Adrenal gland (tissue), 12 donors: ENCODE results near the gene KCNK2. TPM values are rescaled to one million over a fixed set of nuclear protein-coding genes. Genes with fewer than 3 reads are reported as not detected.

Source experiments
- DNase-seq, 7 donors: peaks; one replicate each; pipeline ENCODE4 v3.0.0-alpha.2; 2019 to 2020
- H3K27ac ChIP-seq, 5 donors: fragments of 200-600 bp; sonication (generic) in 4 of 5; 1 replicate in 3 of 5; 2 replicates in 2 of 5; pipeline versions ENCODE4 v1.5.1 to v1.8.0; 2016 to 2020; ENCODE audit warnings: mild to moderate bottlenecking in 1 of 5
- H3K27me3 ChIP-seq: fragments of 200-600 bp; 2 replicates; pipeline ENCODE4 v1.8.0; 2021
- H3K36me3 ChIP-seq, 2 donors: fragments of 200-600 bp; replicated peaks in 1 of 2; 1 replicate in 1 of 2; 2 replicates in 1 of 2; pipeline versions ENCODE4 v1.5.1 to v1.8.0; 2018 to 2022
- H3K4me1 ChIP-seq, 2 donors: fragments of 200-600 bp; replicated peaks in 1 of 2; 1 replicate in 1 of 2; 2 replicates in 1 of 2; pipeline versions ENCODE4 v1.5.1 to v1.8.0; 2018 to 2021
- H3K4me3 ChIP-seq, 4 donors: fragments of 200-600 bp; sonication (generic) in 3 of 4; one replicate each; pipeline ENCODE4 v1.5.1; 2016 to 2018
- H3K9me3 ChIP-seq, 3 donors: fragments of 200-600 bp; sonication (generic) in 1 of 3; replicated peaks in 1 of 3; 1 replicate in 2 of 3; 2 replicates in 1 of 3; pipeline versions ENCODE4 v1.5.1 to v1.8.0; 2016 to 2021
- CTCF ChIP-seq, 6 experiments: fragments of 450-650 bp in 4 of 6; fragments of 200-600 bp in 2 of 6; sonication (generic) in 1 of 6; IDR thresholded peaks; 1 replicate in 5 of 6; 2 replicates in 1 of 6; pipeline versions ENCODE4 v1.5.1 to v1.8.0; 2016 to 2021; ENCODE audit warnings: antibody characterized with exemption in 6 of 6, mild to moderate bottlenecking in 2 of 6, moderate library complexity in 1 of 6
- POLR2A ChIP-seq, 2 donors: fragments of 450-650 bp; IDR thresholded peaks; one replicate each; pipeline ENCODE4 v1.6.1; 2017; ENCODE audit warnings: antibody characterized with exemption in 2 of 2, mild to moderate bottlenecking in 2 of 2, moderate library complexity in 1 of 2
- WGBS, 4 donors: extraction: QIAGEN DNeasy Blood & Tissue Kit in 2 of 4; methylation state at CpG; one replicate each; pipeline versions ENCODE4 v1.1.5 to v1.1.7; 2013 to 2017; 5-methylcytosine and 5-hydroxymethylcytosine counted together
- intact Hi-C, 2 donors: fragments of 100-400 bp; cut with DNase I; formaldehyde crosslinking; loops; one replicate each; pipeline versions ENCODE4 v1.14.1 to v1.15.0; 2022 to 2023
- polyA plus RNA-seq, 3 donors: library from polyadenylated mRNA; stranded (reverse); fragments of 200-250 nt in 2 of 3; fragments of 350-450 nt in 1 of 3; fragmentation: Illumina TruSeq in 1 of 3; extraction: RNeasy Lipid Tissue Mini Kit (QIAGEN cat#74804) in 1 of 3; gene quantifications; one replicate each; pipeline ENCODE4 v1.2.3, GENCODE V29; 2013 to 2014
- total RNA-seq, 9 donors: library from RNA; depleted of rRNA in 4 of 9; stranded (reverse); fragments of >200 nt in 4 of 9; fragments of 120-200 nt in 1 of 9; fragmentation: NEBNext Ultra II Directional in 1 of 9; extraction: Animal tissue kit (Norgen Biotek cat#: 25700) in 1 of 9; gene quantifications; one replicate each; pipeline versions ENCODE4 v1.1.0 to v1.2.4, GENCODE V29; 2013 to 2023
- donor health status: healthy with polysubstance abuse.
- donor health status: Bipolar disorder and iron deficiency.
- donor health status: DM: yes; HTN: yes; CAD: no.
- donor health status: DM: no; HTN: no; CAD: no.
- donor health status: DM: no; HTN: no; CAD: no.
- donor health status: DM: yes; HTN: yes; CAD: no.

Gene KCNK2
- total and polyA plus RNA-seq, 12 donors, result 13.8 to 138 (median 82.9) TPM

GRCh38 chr1:215064327-215064726, 18.2 kb upstream of the KCNK2 start:
- Histone ChIP-seq H3K36me3 (no peaks in the 10 kb centered on the region), H3K4me3 (peak overlapping the region in 1 of 4 donors; percentile 25), H3K27ac (no peak overlapping the region), H3K4me1 (peaks cover 0 to 12% of the 10 kb centered on the region in 2 donors), H3K27me3 (no peaks in the 10 kb centered on the region), H3K9me3 (peaks cover 0 to 8% (median 0%) of the 10 kb centered on the region in 3 donors)
- intact Hi-C loops, result no loop called here
- WGBS, 4 donors, result 75 to 88% (median 80%) methylated on average over 5 of the region's 5 CpGs
- DNase-seq, result peak in 1 of 7 donors; percentile 11
- TF ChIP-seq POLR2A (IDR thresholded peaks at IDR 0.05) (no peak), CTCF (IDR thresholded peaks at IDR 0.05) (no peak)

DNA sequence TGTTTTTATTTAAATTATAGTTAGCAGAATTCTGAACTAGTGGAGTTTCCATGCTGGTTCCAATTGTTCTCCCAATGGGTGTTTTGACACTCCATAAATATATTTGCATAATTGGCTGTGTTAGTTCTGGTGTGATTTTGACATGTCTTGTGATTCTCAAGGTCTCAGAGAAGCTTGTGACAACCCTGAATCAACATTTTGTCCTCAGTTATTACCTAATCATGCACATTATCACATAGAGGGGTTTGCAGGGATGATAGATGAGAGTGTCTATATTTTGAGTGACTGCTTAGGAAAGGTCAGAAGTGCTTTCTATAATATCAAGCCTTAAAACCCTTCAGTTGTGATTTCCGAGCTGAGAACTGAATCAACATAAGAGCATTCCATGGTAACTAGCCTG, 11.5 kb upstream of the KCNK2 start:
- intact Hi-C loops, result no loop called here
- 60 to 78% (median 72%) methylated on average over 1 of the region's 1 CpG for WGBS, 4 donors
- no peak for DNase-seq
- no peaks in the 10 kb centered on the region for H3K4me1 ChIP-seq
- TF ChIP-seq CTCF (IDR thresholded peaks at IDR 0.05) (no peak), POLR2A (IDR thresholded peaks at IDR 0.05) (no peak)
- no peaks in the 10 kb centered on the region for H3K36me3 ChIP-seq
- no peaks in the 10 kb centered on the region for H3K9me3 ChIP-seq
- H3K27ac ChIP-seq, result no peak overlapping the region
- no peak overlapping the region for H3K4me3 ChIP-seq
- no peaks in the 10 kb centered on the region for H3K27me3 ChIP-seq

DNA sequence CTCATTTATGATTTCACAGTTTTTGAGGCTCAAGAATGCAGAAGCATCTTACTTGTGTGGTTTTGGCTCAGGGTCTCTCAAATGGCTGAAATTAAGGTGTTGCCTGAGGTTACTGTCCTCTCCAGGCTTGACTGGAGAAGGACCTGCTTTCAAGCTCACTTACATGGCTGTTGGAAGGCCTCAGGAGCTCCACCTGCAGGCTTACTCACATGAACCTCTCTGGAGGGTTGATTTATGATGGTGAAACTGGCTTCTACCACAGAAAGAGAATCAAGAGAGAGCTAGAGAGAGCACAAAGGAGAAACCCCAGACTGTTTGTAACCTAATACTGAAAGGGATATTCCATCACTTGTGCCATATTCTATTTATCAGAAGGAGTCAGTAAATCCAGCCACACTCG, 6.2 kb upstream of the KCNK2 start:
- H3K27ac ChIP-seq, result no peak overlapping the region
- no peaks in the 10 kb centered on the region for H3K9me3 ChIP-seq
- TF ChIP-seq CTCF (IDR thresholded peaks at IDR 0.05) (peak in 1 of 6 experiments; percentile 2), POLR2A (IDR thresholded peaks at IDR 0.05) (no peak)
- DNase-seq, result peak in 2 of 7 donors; percentile 29 to 30
- no peaks in the 10 kb centered on the region for H3K4me1 ChIP-seq
- H3K36me3 ChIP-seq, result no peaks in the 10 kb centered on the region
- H3K27me3 ChIP-seq, result no peaks in the 10 kb centered on the region
- WGBS, 4 donors, result 65 to 80% (median 76%) methylated on average over 1 of the region's 1 CpG
- no peak overlapping the region for H3K4me3 ChIP-seq
- intact Hi-C loops, result no loop called here

DNA sequence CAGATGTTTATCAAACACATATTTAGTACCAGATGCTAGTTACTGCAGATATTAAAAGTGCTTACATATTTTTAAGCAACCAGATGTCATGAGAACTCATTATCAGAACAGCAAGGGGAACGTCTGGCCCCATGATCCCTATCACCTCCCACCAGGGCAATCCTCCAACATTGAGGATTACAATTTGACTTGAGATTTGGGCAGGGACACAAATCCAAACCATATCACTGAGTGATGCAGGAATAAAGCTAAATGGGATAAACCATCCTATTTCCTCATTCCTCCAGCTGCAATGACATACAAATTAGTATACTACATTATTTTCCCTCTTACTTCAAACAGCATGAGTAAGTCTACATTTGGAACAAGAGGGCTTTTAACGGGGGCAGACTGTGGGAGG, 3.1 kb upstream of the KCNK2 start:
- Histone ChIP-seq H3K4me3 (no peak overlapping the region), H3K9me3 (no peaks in the 10 kb centered on the region), H3K4me1 (no peaks in the 10 kb centered on the region), H3K27me3 (no peaks in the 10 kb centered on the region), H3K27ac (no peak overlapping the region), H3K36me3 (no peaks in the 10 kb centered on the region)
- TF ChIP-seq CTCF (IDR thresholded peaks at IDR 0.05) (no peak), POLR2A (IDR thresholded peaks at IDR 0.05) (no peak)
- intact Hi-C loops, result no loop called here
- no peak for DNase-seq
- 73 to 76% (median 75%) methylated on average over 2 of the region's 2 CpGs for WGBS, 4 donors
